ENCODE measurements around the gene ZMIZ1. TPM values are rescaled to one million over a fixed set of nuclear protein-coding genes. Genes with fewer than 3 reads are reported as not detected.

The ZMIZ1 gene
- total RNA-seq, 1 experiment from 2014 or later: 34.2 TPM

GRCh38 chr10:79161557-79161956, 92.8 kb downstream of the ZMIZ1 start:
- no peak for TF ChIP-seq POLR2AphosphoS5 (IDR thresholded peaks at IDR 0.05; ENCODE audit: low read depth, low read length)
- no peak for TF ChIP-seq REST (IDR thresholded peaks at IDR 0.05; ENCODE audit: insufficient read depth in 1 of 2, low read depth in 2 of 2, low read length in 1 of 2)
- TF ChIP-seq, protein P1, sequence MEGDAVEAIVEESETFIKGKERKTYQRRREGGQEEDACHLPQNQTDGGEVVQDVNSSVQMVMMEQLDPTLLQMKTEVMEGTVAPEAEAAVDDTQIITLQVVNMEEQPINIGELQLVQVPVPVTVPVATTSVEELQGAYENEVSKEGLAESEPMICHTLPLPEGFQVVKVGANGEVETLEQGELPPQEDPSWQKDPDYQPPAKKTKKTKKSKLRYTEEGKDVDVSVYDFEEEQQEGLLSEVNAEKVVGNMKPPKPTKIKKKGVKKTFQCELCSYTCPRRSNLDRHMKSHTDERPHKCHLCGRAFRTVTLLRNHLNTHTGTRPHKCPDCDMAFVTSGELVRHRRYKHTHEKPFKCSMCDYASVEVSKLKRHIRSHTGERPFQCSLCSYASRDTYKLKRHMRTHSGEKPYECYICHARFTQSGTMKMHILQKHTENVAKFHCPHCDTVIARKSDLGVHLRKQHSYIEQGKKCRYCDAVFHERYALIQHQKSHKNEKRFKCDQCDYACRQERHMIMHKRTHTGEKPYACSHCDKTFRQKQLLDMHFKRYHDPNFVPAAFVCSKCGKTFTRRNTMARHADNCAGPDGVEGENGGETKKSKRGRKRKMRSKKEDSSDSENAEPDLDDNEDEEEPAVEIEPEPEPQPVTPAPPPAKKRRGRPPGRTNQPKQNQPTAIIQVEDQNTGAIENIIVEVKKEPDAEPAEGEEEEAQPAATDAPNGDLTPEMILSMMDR (IDR thresholded peaks at IDR 0.05): no peak
- TF ChIP-seq SIN3A (IDR thresholded peaks at IDR 0.05; ENCODE audit: borderline replicate concordance, insufficient read depth, low read depth, low read length): no peak
- no peak for TF ChIP-seq TCF7L2 (IDR thresholded peaks at IDR 0.05; ENCODE audit: low read depth, low read length)
- ATAC-seq: no peak
- Histone ChIP-seq H3K36me3 (ENCODE audit: control insufficient read depth, insufficient read depth, low read length) (no peaks in the 10 kb centered on the region), H3K27me3 (ENCODE audit: control insufficient read depth, insufficient read depth, low read length) (no peaks in the 10 kb centered on the region), H3K27ac (ENCODE audit: low read length) (no peak overlapping the region), H3K9me3 (ENCODE audit: control insufficient read depth, insufficient read depth, low read depth, low read length) (no peaks in the 10 kb centered on the region), H3K4me3 (ENCODE audit: low read depth in 2 of 2, low read length in 2 of 2) (no peak overlapping the region), H3K4me1 (ENCODE audit: control insufficient read depth, insufficient read depth, low read length) (peaks cover 58% of the 10 kb centered on the region)
- in situ Hi-C loops (cut with HindIII; ENCODE audit: low pct_unique_long_range_greater_than_20kb, low sequenced_read_pairs) (no loop called here), intact Hi-C loops (cut with micrococcal nuclease; ENCODE audit: unreplicated experiment) (no loop called here)
- POLR2A ChIA-PET: no interaction called here
- DNase-seq (ENCODE audit: low read depth, low spot score): no peak
- CTCF ChIA-PET: no interaction called here
- BruUV-seq (replicated peaks): no TSS peak

DNA sequence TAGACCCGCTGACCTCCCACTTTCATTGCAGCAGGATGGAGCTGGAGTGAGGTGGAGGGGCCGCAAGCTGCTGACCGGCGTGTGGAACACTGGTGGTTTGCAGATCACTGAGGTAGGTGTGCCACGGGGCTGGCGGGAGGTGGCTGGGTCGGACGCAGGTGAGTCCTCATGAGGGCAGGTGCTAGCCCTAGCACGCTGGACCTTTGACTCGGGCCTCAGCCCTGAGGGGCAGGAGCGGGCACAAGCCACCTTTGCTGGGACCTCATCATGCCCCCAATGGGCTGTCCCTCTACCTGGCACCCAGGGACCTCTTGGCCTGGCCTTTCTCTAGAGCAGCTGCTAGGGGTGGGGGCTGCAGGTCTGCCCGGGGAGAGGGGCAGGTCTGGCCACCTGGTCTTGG, 93.3 kb downstream of the ZMIZ1 start:
- Histone ChIP-seq H3K4me3 (ENCODE audit: low read depth in 2 of 2, low read length in 2 of 2) (no peak overlapping the region), H3K27ac (ENCODE audit: low read length) (no peak overlapping the region), H3K9me3 (ENCODE audit: control insufficient read depth, insufficient read depth, low read depth, low read length) (no peaks in the 10 kb centered on the region), H3K36me3 (ENCODE audit: control insufficient read depth, insufficient read depth, low read length) (no peaks in the 10 kb centered on the region), H3K4me1 (ENCODE audit: control insufficient read depth, insufficient read depth, low read length) (peaks cover 53% of the 10 kb centered on the region), H3K27me3 (ENCODE audit: control insufficient read depth, insufficient read depth, low read length) (no peaks in the 10 kb centered on the region)
- CTCF ChIA-PET: no interaction called here
- in situ Hi-C loops (cut with HindIII; ENCODE audit: low pct_unique_long_range_greater_than_20kb, low sequenced_read_pairs): no loop called here
- intact Hi-C loops (cut with micrococcal nuclease; ENCODE audit: unreplicated experiment): no loop called here
- POLR2A ChIA-PET: no interaction called here
- ATAC-seq (no peak), DNase-seq (ENCODE audit: low read depth, low spot score) (no peak)
- TF ChIP-seq, protein P1 (IDR thresholded peaks at IDR 0.05): no peak
- TF ChIP-seq POLR2AphosphoS5 (IDR thresholded peaks at IDR 0.05; ENCODE audit: low read depth, low read length): no peak
- TF ChIP-seq TCF7L2 (IDR thresholded peaks at IDR 0.05; ENCODE audit: low read depth, low read length): no peak
- no peak for TF ChIP-seq REST (IDR thresholded peaks at IDR 0.05; ENCODE audit: insufficient read depth in 1 of 2, low read depth in 2 of 2, low read length in 1 of 2)
- TF ChIP-seq SIN3A (IDR thresholded peaks at IDR 0.05; ENCODE audit: borderline replicate concordance, insufficient read depth, low read depth, low read length): no peak
- BruUV-seq (replicated peaks): no TSS peak
